Fibroblast of skin of left biceps (primary cell): ENCODE measurements around the gene SYCN.

Source experiments
- DNase-seq, 2 experiments: peaks; one replicate each; pipeline ENCODE4 v3.0.0-alpha.2; 2013; ENCODE audit warnings: low read depth in 2 of 2

Gene SYCN

GRCh38 chr19:39155741-39156140, 48.3 kb downstream of the SYCN start:
- no peak for DNase-seq

GRCh38 chr19:39155114-39155700, 48.9 kb downstream of the SYCN start:
- no peak for DNase-seq

- no peak for DNase-seq
Observed at GRCh38 chr19:39154629-39155100, 49.4 kb downstream of the SYCN start.

GRCh38 chr19:39154100-39154628, 49.9 kb downstream of the SYCN start:
- no peak for DNase-seq
